A673 (cell line): Measurements from ENCODE around the gene PTPRK. TPM values are rescaled to one million over a fixed set of nuclear protein-coding genes. Genes with fewer than 3 reads are reported as not detected.
"Not testable (repeated sequence)": the region's sequence is repeated elsewhere in the genome, so short reads cannot be mapped to it uniquely, and the experiment has no call there.

ENCODE experiments used
- BruUV-seq: library from RNA; stranded (reverse); fragments of 400-500 nt; replicated peaks from 2 replicates; lab custom pipeline; 2021; lab: Mats Ljungman, UMichigan
- CTCF ChIA-PET: fragments of 300-600 bp; sonication (Branson Sonifier 250); formaldehyde crosslinking; loops from one replicate; lab custom pipeline; 2022; ENCODE audit warnings: antibody characterized with exemption; lab: Charles Lee
- POLR2A ChIA-PET: fragments of 300-600 bp; sonication (Branson Sonifier 250); formaldehyde crosslinking; loops from one replicate; lab custom pipeline; 2022; ENCODE audit warnings: antibody characterized with exemption; ENCODE audit not compliant: low non-redundant PET; lab: Charles Lee
- DNase-seq: peaks from one replicate; pipeline ENCODE4 v3.0.0-alpha.2; 2015; ENCODE audit warnings: low spot score
- H3K27ac ChIP-seq: fragments of 200-600 bp; sonication (generic); 2 replicates; pipeline ENCODE4 v1.5.1; 2016; ENCODE audit warnings: mixed run types, low read depth, mild to moderate bottlenecking, mixed read lengths, antibody characterized with exemption, low read length; ENCODE audit not compliant: poor library complexity, severe bottlenecking
- H3K27me3 ChIP-seq: fragments of 200-600 bp; sonication (generic); replicated peaks from 2 replicates; pipeline ENCODE4 v1.6.1; 2017; ENCODE audit warnings: mixed run types, low read depth, mild to moderate bottlenecking, mixed read lengths, antibody characterized with exemption, low read length; ENCODE audit not compliant: insufficient read depth, poor library complexity
- H3K36me3 ChIP-seq: fragments of 200-600 bp; sonication (generic); 2 replicates; pipeline ENCODE4 v1.6.1; 2016; ENCODE audit warnings: mixed run types, mild to moderate bottlenecking, mixed read lengths, antibody characterized with exemption, low read length; ENCODE audit not compliant: insufficient read depth, poor library complexity, severe bottlenecking
- H3K4me1 ChIP-seq: fragments of 200-600 bp; sonication (generic); 2 replicates; pipeline ENCODE4 v1.6.1; 2017; ENCODE audit warnings: mixed run types, mild to moderate bottlenecking, mixed read lengths, antibody characterized with exemption, low read length; ENCODE audit not compliant: insufficient read depth, poor library complexity, severe bottlenecking
- H3K4me3 ChIP-seq: fragments of 200-600 bp; sonication (generic); 2 replicates; pipeline ENCODE4 v1.5.1; 2016; ENCODE audit warnings: low read depth, mixed run types, mild to moderate bottlenecking, mixed read lengths, low read length; ENCODE audit not compliant: poor library complexity, severe bottlenecking
- H3K9me3 ChIP-seq: fragments of 200-600 bp; sonication (generic); 2 replicates; pipeline ENCODE4 v1.6.1; 2016; ENCODE audit warnings: mixed run types, low read depth, mild to moderate bottlenecking, mixed read lengths, antibody characterized with exemption, low read length; ENCODE audit not compliant: poor library complexity, severe bottlenecking
- CTCF ChIP-seq: fragments of 300-800, 200-600 bp; sonication (generic); conservative IDR thresholded peaks from 2 replicates; pipeline ENCODE4 v1.5.1; 2017; ENCODE audit warnings: low read depth, mild to moderate bottlenecking, antibody characterized with exemption, low read length, moderate library complexity, mixed read lengths
- EZH2 ChIP-seq: fragments of 200-600 bp; sonication (generic); IDR thresholded peaks from 2 replicates; pipeline ENCODE4 v1.6.1; 2017; ENCODE audit warnings: borderline replicate concordance, low read depth, mild to moderate bottlenecking, mixed read lengths, antibody characterized with exemption, low read length; ENCODE audit not compliant: poor library complexity, severe bottlenecking
- intact Hi-C: fragments of 100-400 bp; cut with micrococcal nuclease; formaldehyde crosslinking; loops from one replicate; pipeline ENCODE4 v1.10.0; 2022; ENCODE audit not compliant: unreplicated experiment
- total RNA-seq: library from RNA; stranded (reverse); gene quantifications from 2 replicates; pipeline ENCODE4 v1.2.3, GENCODE V29; 2021

PTPRK gene
- total RNA-seq, 1 experiment from 2014 or later: 77.3 TPM

DNA sequence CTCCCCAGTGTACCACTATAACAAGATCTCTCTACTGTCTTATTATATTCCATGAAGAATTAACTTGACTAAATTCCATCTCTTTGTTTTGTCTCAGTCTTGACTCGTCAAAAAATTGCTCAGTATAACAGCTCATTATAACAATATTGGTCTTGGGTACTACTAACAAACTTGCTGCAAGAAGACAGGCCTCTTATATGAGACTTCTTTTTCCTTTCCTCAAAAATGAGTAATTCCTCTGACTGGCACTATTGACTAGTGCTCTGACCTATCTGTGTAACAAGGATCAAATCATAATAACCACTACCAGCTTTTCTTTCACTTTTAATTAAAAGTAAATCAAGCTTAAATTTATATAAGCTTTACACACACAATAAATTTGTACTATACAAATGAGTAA lies 528.3 kb downstream of the PTPRK start:
- Histone ChIP-seq H3K27ac (no peak overlapping the region), H3K36me3 (no peaks in the 10 kb centered on the region), H3K4me3 (no peak overlapping the region), H3K4me1 (no peaks in the 10 kb centered on the region), H3K27me3 (no peaks in the 10 kb centered on the region), H3K9me3 (no peaks in the 10 kb centered on the region)
- DNase-seq: no peak
- POLR2A ChIA-PET: no interaction called here
- CTCF ChIA-PET: no interaction called here
- TF ChIP-seq EZH2: no peak
- TF ChIP-seq CTCF: no peak
- no TSS peak for BruUV-seq
- intact Hi-C loops: no loop called here

GRCh38 chr6:127990074-127990473 lies 530.3 kb downstream of the PTPRK start:
- ChIA-PET POLR2A (no interaction called here), CTCF (no interaction called here)
- BruUV-seq: no TSS peak
- no peak overlapping the region for H3K27ac ChIP-seq
- intact Hi-C loops: no loop called here
- TF ChIP-seq CTCF (no peak), EZH2 (no peak)
- H3K9me3 ChIP-seq: no peaks in the 10 kb centered on the region
- no peaks in the 10 kb centered on the region for H3K36me3 ChIP-seq
- no peaks in the 10 kb centered on the region for H3K4me1 ChIP-seq
- no peaks in the 10 kb centered on the region for H3K27me3 ChIP-seq
- H3K4me3 ChIP-seq: no peak overlapping the region
- DNase-seq: no peak

GRCh38 chr6:127980996-127981395 lies 539.4 kb downstream of the PTPRK start:
- Histone ChIP-seq H3K4me1 (peaks cover 4% of the 10 kb centered on the region), H3K36me3 (peaks cover 11% of the 10 kb centered on the region), H3K9me3 (no peaks in the 10 kb centered on the region), H3K4me3 (no peak overlapping the region), H3K27ac (no peak overlapping the region), H3K27me3 (no peaks in the 10 kb centered on the region)
- no peak for DNase-seq
- ChIA-PET CTCF (no interaction called here), POLR2A (no interaction called here)
- no TSS peak for BruUV-seq
- intact Hi-C loops: no loop called here
- TF ChIP-seq CTCF: no peak
- TF ChIP-seq EZH2: no peak

- intact Hi-C loops, H3K4me3 ChIP-seq, H3K27me3 ChIP-seq, CTCF ChIA-PET, H3K4me1 ChIP-seq, POLR2A ChIA-PET, DNase-seq, H3K9me3 ChIP-seq, BruUV-seq, H3K27ac ChIP-seq: not testable (repeated sequence)
- H3K36me3 ChIP-seq: peaks cover 15% of the 10 kb centered on the region
Measured at GRCh38 chr6:127978185-127978584, 542.2 kb downstream of the PTPRK start.
